ENCODE measurements around the gene COL17A1. TPM values are rescaled to one million over a fixed set of nuclear protein-coding genes. Genes with fewer than 3 reads are reported as not detected.

The COL17A1 gene
- total RNA-seq, 1 donor from 2014 or later, result 4.2 TPM

DNA sequence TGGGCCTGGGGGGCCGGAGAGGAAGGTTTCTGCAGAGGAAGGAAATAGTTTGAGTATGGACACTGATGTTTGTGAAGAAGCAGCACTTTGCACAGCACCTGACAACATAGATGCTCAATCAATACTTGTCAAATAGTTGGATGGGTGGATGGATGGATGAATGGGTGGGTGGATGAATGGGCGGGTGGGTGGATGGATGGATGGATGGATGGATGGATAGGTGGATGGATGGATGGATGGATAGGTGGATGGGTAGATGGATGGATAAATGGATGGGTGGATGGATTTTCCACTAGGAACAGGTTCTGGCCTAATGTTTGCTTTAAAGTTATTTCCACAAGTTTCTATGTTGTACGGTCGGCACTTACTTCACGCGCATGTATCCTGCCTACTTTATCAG is 45.3 kb downstream of the COL17A1 start:
- Mint-ChIP-seq H3K36me3 (ENCODE audit: low read depth, unreplicated experiment) (peaks cover 12% of the 10 kb centered on the region), H3K4me1 (ENCODE audit: unreplicated experiment) (no peaks in the 10 kb centered on the region), H3K27ac (ENCODE audit: unreplicated experiment) (no peak overlapping the region), H3K27me3 (ENCODE audit: unreplicated experiment) (peaks cover 20% of the 10 kb centered on the region), H3K9me3 (ENCODE audit: unreplicated experiment) (no peaks in the 10 kb centered on the region), H3K4me3 (ENCODE audit: unreplicated experiment) (no peak overlapping the region)
- no peak for DNase-seq (ENCODE audit: low spot score)
- TF ChIP-seq, protein P1, sequence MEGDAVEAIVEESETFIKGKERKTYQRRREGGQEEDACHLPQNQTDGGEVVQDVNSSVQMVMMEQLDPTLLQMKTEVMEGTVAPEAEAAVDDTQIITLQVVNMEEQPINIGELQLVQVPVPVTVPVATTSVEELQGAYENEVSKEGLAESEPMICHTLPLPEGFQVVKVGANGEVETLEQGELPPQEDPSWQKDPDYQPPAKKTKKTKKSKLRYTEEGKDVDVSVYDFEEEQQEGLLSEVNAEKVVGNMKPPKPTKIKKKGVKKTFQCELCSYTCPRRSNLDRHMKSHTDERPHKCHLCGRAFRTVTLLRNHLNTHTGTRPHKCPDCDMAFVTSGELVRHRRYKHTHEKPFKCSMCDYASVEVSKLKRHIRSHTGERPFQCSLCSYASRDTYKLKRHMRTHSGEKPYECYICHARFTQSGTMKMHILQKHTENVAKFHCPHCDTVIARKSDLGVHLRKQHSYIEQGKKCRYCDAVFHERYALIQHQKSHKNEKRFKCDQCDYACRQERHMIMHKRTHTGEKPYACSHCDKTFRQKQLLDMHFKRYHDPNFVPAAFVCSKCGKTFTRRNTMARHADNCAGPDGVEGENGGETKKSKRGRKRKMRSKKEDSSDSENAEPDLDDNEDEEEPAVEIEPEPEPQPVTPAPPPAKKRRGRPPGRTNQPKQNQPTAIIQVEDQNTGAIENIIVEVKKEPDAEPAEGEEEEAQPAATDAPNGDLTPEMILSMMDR (IDR thresholded peaks at IDR 0.05; ENCODE audit: unreplicated experiment), result no peak

DNA sequence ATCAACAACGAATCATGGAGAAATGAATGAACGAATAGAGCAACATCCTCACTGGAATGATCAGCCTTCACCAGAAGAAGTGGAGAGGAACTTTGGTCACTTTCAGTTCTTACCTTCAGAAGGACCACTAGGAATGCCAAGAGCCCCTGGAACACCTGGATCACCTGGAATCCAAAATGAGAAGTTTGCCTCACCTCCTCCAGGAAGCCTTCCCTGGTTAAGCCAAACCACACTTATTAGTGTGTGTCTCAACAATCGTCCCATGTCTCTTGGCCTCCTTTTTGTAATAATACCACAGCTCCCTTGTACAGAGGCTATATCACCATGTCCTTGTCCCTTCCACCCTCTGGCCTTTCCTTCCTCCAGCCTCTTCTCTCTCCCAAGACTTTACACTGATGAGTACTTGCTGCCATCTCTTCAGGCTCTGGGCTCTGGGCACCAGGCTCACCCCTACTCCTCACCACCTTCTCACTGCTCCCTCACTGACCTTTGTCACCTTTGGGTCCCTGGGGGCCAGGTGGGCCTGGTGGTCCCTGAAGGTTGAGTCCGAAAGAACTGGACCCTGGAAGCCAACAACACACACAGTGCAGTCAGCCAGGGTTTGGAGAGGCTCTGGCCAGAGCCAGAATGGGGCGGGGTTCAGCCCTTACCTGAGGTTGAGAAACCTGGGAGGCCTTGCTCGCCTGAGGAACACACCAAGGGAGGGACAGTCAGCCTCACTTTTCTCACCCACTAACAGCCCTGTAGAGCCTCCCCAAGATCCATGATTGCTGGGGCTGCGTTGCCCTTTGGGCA is 46.5 kb downstream of the COL17A1 start:
- Mint-ChIP-seq H3K36me3 (ENCODE audit: low read depth, unreplicated experiment) (peaks cover 12% of the 10 kb centered on the region), H3K27ac (ENCODE audit: unreplicated experiment) (no peak overlapping the region), H3K4me1 (ENCODE audit: unreplicated experiment) (no peaks in the 10 kb centered on the region), H3K4me3 (ENCODE audit: unreplicated experiment) (no peak overlapping the region), H3K9me3 (ENCODE audit: unreplicated experiment) (no peaks in the 10 kb centered on the region), H3K27me3 (ENCODE audit: unreplicated experiment) (peaks cover 21% of the 10 kb centered on the region)
- TF ChIP-seq, protein P1 (IDR thresholded peaks at IDR 0.05; ENCODE audit: unreplicated experiment), result no peak
- no peak for DNase-seq (ENCODE audit: low spot score)

DNA sequence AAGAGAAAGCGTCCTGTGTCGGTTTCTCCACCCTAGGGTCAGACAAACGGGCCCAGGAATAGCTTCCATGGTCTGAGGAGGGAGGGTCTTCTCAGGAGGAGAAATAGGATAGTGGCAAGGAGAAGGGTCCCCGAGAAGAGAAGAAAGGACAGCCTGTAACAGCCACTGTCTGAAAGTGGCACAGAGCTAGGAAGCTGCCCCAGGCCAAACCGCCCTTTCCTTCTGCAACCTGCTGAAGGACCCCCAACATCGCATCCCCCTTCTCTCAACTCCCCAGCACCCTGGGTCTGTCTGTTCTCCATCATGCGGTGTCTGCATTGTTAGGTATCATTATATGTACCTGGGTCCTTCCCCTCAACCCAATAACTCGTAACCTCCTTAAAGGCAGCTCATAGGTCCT is 47.1 kb downstream of the COL17A1 start:
- no peak for DNase-seq (ENCODE audit: low spot score)
- Mint-ChIP-seq H3K9me3 (ENCODE audit: unreplicated experiment) (no peaks in the 10 kb centered on the region), H3K4me1 (ENCODE audit: unreplicated experiment) (no peaks in the 10 kb centered on the region), H3K27ac (ENCODE audit: unreplicated experiment) (no peak overlapping the region), H3K36me3 (ENCODE audit: low read depth, unreplicated experiment) (peaks cover 12% of the 10 kb centered on the region), H3K4me3 (ENCODE audit: unreplicated experiment) (no peak overlapping the region), H3K27me3 (ENCODE audit: unreplicated experiment) (peaks cover 21% of the 10 kb centered on the region)
- TF ChIP-seq, protein P1 (IDR thresholded peaks at IDR 0.05; ENCODE audit: unreplicated experiment), result no peak

DNA sequence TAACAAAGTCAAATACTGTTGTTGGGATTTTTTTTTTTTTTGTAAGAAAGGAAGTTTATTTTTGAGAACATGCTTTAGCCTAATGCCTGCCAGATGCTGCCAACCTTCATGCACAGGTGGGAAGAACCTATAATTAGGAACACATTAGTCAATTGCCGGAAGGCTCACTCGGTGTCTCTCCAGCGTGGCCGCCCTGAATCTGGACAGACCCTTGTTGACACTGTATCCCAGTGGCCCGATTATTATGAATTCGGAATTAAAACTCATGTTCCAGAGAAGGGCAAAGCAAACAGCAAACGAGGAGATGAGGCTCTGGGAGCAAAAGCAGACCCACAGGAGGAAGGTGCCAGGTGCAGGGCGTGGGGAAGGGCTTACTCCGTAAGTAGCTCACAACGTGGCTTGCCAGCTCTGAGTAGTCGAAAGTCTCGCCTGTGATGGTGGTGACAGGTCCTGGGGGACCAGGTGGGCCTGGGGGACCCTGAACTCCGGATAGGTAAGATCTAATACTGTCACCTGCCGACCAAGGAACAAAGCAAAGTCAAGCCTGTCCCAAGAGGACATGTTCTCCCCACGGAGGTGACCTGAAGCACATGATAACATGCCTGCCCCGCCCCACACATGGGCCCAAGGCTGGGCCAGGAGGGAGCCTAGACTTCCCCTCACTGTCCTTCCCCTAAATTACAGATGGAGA is 48.3 kb downstream of the COL17A1 start:
- no peak overlapping the region for H3K27ac Mint-ChIP-seq (ENCODE audit: unreplicated experiment)

More for the DNA sequence above, 48.3 kb downstream of the COL17A1 start:
- DNase-seq (ENCODE audit: low spot score), result no peak
- H3K27me3 Mint-ChIP-seq (ENCODE audit: unreplicated experiment), result peaks cover 25% of the 10 kb centered on the region
- no peaks in the 10 kb centered on the region for H3K9me3 Mint-ChIP-seq (ENCODE audit: unreplicated experiment)
- H3K4me1 Mint-ChIP-seq (ENCODE audit: unreplicated experiment), result peaks cover 3% of the 10 kb centered on the region
- no peak overlapping the region for H3K4me3 Mint-ChIP-seq (ENCODE audit: unreplicated experiment)
- peaks cover 16% of the 10 kb centered on the region for H3K36me3 Mint-ChIP-seq (ENCODE audit: low read depth, unreplicated experiment)
- TF ChIP-seq, protein P1 (IDR thresholded peaks at IDR 0.05; ENCODE audit: unreplicated experiment), result no peak
